NK-92 (cell line): ENCODE measurements around the gene SLC33A1.

Experiments
- DNase-seq: peaks from one replicate; lab custom pipeline; 2025; ENCODE audit not compliant: unreplicated experiment; lab: John Stamatoyannopoulos, UW

Gene SLC33A1

DNA sequence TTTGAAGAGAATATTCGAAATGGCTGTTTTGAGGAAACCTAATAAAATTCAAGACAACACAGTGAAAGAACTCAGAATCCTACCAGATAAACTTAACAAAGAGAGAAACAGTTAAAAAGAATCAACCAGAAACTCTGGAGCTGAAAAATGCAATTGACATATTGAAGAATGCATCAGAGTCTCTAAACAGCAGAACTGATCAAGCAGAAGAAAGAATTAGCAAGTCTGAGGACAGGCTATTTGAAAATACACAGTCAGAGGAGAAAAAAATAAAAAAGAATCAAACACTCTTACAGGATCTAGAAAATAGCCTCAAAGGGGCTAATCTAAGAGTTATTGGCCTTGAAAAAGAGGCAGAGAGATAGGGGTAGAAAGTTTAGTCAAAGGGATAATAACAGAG lies 61.7 kb downstream of the SLC33A1 start:
- DNase-seq: no peak

DNA sequence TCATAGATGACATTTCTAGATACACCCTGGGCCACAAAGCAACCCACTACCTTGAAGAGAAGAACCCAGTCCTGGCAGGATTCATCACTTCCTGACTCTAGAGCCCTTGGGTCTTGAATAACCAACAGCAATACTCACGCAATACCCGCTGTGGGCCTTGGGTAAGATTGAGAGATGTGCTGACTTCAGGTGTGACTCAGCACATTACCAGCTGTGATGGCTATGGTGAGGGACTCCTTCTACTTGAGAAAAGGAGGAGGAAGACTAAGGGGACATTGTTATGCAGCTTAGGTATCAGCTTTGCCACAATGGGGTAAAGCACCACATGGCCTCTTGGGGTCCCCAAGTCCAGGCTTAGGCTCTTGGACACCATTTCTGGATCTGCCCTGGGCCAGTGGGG lies 63.0 kb downstream of the SLC33A1 start:
- DNase-seq: no peak

DNA sequence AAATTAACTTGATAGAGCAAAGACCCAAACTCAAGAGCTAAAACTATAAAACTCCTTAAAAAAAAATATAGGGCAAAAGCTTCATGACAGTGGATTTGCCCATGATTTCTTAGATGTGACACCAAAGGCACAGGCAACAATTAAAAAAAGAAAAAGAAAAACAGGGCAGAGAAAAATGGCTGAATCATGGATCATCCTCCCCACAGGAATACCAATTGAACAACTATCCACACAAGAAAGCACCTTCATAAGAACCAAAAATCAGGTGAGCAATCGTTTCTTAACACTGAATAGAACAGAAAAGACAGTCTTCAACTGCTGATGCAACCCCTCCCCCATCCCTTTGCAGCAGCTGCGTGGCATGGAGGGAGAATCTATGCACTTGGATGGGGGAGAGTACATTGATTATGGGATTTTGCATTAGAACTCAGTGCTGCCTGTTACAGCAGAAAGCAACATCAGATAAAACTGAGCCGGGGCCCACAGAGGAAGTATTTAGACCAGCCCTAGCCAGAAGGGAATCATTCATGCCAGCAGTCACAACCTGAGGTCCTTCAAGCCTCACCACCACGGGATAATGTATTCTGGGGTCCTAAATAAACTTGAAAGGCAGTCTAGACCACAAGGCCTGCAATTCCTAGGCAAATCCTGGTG lies 63.8 kb downstream of the SLC33A1 start:
- DNase-seq: no peak

DNA sequence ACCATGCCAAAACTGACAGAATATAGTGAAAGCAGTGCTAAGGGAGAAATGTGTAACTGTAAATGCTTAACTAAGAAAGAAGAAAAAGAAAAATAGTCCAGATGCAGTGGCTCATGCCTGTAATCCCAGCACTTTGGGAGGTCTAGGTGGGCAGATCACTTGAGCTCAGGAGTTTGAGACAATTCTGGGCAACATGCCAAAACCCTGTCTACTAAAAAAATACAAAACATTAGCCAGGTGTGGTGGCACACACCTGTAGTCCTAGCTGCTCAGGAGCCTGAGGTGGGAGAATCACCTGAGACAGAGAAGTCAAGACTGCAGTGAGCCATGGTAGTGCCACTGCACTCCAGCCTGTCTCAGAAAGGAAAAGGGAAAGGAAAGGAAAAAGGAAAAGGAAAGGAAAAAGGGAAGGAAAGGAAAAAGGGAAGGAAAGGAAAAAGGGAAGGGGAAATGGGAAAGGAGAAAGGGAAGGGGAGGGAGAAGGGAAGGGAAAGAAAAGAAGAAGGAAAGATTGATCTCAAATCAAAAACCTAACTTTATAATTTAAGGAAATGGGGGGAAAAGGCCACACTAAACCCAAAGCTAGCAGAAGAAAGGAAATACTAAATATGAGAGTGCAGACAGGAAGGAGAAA lies 68.4 kb downstream of the SLC33A1 start:
- no peak for DNase-seq

DNA sequence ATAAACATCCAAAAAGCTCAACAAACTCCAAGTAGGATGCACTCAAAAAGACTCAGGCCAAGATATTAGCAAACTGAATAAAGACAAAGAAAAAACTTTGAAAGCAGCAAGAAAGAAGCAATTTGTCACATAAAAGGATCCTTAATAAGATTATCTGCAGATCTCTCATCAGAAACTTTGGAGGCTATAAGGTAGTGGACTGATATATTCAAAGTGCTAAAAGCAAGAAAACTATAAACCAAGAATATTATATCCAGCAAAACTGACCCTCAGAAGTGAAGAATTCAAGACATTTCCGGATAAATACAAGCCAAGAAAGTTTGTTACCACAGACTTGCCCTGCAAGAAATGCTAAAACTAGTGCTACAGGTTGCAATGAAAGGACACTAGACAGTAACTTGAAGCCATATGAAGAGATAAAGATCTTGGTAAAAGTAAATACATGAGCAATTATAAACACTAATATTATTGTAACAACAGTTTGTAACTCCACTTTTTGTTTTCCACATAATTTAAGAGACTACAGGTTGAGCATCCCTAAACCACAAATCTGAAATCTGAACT lies 71.8 kb downstream of the SLC33A1 start:
- no peak for DNase-seq

DNA sequence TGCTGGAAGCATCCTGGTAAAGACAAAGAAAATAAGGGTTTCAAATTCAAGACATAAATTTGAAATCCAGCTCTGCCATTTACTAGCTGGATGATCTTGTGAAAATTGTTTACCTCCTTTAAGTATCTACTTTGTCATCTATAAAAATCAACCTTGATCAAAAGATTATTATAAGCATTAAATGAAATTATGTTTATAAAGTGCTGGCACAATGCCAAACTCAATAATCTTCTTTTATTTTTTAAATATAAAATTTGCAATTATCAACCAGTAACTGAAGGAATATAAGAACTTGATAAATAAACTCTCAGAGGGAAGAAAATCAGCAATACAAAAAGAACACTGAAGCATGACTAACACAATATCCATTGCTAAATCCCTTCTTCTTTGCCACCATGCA lies 73.9 kb downstream of the SLC33A1 start:
- DNase-seq: no peak

DNA sequence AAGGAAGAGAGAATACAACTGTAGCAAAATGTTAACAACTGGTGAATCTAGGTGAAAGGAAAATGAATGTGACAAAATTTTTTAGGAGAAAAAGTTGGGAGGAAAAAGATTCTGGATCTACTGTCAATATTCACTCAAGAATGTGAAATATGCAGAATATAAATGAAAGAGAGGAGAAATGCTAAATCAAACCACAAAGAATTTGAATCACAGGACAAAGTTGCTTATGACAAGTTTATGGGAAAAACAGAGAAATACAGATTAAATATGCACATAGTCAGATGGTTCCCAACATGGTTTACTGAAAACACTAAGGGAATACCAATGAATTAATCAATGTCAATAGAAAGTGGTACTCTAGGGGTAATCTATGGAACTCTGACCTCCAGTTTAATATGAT lies 75.8 kb downstream of the SLC33A1 start:
- no peak for DNase-seq

DNA sequence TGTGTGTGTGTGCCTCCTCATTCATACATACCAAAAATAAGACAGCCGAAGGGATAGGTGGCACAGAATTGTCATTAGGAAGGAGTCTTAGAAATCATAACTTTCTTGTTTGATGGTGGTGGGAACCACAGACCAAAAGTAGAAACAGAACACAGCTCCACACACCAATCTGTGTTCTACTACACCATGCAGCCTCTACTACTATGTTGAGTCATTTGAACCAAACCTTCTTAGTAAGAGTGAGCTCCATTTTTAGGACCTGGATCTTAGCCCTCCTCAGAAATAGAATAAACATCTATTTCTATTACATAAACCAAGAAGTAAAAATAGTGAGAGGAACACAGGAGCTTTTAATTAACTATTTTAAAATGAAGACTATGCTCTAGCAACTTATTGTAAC lies 81.4 kb downstream of the SLC33A1 start:
- no peak for DNase-seq

DNA sequence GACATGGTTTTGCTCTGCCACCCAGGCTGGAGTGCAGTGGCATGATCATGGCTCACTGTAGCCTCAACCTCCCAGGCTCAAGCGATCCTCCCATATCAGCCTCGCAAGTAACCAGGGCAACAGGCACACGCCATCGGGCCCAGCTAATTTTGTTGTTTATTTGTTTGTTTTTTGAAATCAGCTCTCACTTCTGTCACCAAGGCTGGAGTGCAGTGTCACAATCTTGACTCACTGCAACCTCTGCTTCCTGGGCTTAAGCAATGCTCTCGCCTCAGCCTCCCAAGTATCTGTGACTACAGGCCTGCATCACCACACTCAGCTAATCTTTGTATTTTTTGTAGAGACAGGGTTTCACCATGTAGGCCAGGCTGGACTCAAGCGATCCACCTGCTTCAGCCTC lies 83.1 kb downstream of the SLC33A1 start:
- DNase-seq: no peak
